Retinal pigment epithelial cell (primary cell): ENCODE results near the gene PHACTR3.

Experiments used
- DNase-seq: peaks from one replicate; pipeline ENCODE4 v3.0.0-alpha.2; 2010; ENCODE audit warnings: low read depth
- H3K4me3 ChIP-seq: 2 replicates; pipeline ENCODE4 v1.5.1; 2011; ENCODE audit warnings: mild to moderate bottlenecking, low read length, control low read depth, moderate library complexity
- TF ChIP-seq, protein P1 (sequence below): conservative IDR thresholded peaks from 2 replicates; pipeline ENCODE4 v1.5.1; 2011; ENCODE audit warnings: low read depth, low read length, control low read depth, inconsistent platforms

Gene PHACTR3

DNA sequence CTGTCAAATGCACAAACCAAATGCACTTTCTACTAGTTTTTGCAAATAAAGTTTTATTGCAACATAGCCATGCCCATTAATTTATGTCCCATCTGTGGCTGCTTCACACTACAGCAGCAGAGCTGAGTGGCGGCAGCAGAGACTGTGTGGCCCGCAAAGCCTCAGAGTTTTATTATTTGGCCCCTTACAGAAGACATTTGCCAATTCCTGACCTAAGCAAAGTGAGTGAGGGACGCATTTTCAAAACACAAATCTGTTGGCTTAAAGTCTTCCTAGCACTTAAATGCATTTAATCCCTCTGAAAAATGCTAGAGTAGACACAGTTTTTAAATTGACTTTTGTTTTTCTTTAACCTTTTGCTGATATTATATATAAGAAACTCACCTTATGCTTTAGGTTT, 126.4 kb downstream of the PHACTR3 start:
- H3K4me3 ChIP-seq: no peak overlapping the region
- TF ChIP-seq, protein P1, sequence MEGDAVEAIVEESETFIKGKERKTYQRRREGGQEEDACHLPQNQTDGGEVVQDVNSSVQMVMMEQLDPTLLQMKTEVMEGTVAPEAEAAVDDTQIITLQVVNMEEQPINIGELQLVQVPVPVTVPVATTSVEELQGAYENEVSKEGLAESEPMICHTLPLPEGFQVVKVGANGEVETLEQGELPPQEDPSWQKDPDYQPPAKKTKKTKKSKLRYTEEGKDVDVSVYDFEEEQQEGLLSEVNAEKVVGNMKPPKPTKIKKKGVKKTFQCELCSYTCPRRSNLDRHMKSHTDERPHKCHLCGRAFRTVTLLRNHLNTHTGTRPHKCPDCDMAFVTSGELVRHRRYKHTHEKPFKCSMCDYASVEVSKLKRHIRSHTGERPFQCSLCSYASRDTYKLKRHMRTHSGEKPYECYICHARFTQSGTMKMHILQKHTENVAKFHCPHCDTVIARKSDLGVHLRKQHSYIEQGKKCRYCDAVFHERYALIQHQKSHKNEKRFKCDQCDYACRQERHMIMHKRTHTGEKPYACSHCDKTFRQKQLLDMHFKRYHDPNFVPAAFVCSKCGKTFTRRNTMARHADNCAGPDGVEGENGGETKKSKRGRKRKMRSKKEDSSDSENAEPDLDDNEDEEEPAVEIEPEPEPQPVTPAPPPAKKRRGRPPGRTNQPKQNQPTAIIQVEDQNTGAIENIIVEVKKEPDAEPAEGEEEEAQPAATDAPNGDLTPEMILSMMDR: no peak
- no peak for DNase-seq

DNA sequence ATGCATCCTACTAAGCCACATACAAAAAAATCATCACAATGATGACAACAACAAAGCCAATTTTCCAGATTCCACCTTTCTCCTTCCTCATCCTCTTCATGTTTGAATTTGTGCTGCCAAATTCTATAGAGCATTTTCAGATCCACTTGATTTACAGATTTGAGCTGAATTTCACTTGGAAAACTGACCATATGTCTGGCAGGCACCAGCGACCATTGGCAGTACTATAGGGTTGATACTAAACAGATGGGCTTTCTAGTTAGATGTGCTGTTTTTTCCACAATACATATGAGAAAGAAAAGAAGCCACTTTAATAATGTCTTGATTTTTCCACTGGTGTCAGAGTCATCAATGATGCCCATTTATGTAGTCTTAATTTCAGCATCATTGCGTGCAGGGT, 127.0 kb downstream of the PHACTR3 start:
- no peak overlapping the region for H3K4me3 ChIP-seq
- DNase-seq: no peak
- TF ChIP-seq, protein P1: no peak

DNA sequence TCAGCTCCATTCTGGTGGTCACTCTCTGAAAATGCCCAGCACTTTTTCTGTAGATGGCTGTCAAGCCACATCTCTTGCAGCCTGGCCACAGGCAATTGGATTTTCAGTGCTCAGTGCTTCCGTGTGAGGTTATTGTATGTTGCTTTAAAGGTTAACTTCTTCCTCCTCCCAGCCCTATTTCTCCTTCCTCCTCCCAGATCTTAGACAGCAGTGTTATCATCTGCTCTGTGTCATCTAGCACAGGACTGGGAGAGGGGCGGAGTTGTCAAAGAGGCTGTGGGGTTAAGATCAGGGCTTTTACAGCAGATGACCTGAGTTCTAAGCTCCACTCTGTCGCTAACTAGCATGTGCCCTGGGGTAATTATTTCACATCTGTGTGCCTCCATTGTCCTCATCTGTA, 129.0 kb downstream of the PHACTR3 start:
- no peak for DNase-seq
- no peak overlapping the region for H3K4me3 ChIP-seq
- TF ChIP-seq, protein P1: no peak

DNA sequence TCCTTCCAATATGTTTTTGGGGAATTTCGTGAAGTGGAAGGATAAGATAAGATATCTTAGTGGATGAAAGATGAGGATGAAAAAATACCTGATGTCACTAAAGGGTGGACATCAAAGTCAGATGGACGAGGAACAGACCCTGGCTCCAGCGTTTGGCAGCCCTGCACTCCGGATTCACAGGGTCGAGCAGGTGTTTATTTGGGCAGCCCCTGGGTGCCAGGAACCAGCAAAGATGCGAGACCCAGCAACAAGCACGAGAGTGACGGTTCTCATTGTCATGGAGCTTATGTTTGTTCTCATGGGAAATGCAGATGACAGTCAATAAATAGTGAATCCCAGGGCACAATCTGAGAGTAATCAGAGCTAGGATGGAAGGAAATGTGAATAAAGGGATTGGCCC, 131.1 kb downstream of the PHACTR3 start:
- no peak for DNase-seq
- TF ChIP-seq, protein P1: no peak
- H3K4me3 ChIP-seq: no peak overlapping the region

DNA sequence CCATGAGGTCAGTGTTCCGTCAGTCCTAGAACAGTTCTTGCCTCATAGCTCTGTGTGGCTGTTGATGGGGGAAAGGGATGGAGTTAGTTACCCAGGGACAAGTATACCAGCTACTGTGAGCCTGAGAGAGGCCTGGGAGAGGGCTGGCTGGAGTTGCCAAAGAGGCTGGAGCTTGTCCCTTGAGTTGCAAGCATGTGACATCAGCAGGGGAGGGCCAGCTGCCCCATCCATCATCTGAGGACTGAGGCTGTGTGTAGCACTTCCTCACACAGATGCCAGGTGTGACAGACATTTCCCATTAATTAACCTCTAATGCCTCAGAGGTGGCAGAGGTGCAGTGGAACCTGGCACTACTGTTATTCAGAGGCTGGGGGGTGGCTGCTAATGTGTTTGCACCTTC, 131.6 kb downstream of the PHACTR3 start:
- TF ChIP-seq, protein P1: no peak
- H3K4me3 ChIP-seq: no peak overlapping the region
- no peak for DNase-seq

DNA sequence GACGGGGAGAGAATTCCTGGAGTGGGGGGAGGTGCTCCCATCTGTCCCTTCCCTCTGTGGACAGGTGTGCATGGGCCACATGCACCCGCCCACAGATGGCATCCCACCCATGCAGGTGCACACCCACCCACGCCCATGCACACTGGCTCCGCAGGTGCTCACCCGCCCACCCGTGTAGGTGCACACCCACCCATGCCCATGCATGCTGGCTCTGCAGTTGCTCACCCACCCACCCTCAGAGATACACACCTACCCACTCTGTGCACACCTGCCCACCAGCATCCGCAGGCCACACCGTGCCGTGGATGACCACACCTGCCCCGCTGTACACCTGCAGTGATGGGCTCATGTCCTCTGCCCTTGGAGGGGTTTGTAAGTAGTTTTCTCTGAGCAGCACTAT, 132.0 kb downstream of the PHACTR3 start:
- TF ChIP-seq, protein P1: no peak
- H3K4me3 ChIP-seq: no peak overlapping the region
- DNase-seq: no peak

DNA sequence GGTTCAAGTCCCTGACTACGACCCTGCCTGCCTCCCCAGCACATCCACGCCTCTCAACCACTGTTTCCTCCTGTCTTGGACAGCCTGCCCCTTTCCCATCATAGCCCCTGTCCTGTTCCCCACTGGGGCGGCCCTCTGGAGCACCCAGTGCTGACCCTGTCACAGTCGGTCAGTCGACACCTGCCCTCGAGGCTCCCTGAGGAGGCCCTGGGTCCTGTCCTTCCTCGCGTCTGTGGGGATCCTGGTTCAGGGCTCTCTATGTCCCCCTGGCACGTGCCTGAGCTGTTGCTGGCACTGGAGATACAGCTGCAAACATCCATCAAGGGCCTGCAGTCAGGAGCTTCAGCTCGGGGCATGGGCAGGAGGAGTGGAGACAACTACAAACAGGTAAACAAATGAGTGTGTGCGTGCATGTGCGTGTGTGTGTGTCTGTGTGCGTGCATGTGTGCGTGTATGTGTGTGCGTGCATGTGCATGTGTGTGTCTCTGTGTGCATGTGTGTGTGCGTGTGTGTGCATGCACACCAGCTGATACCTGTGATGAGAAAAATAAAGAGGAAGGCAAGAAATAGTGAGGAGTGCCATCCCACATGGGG, 132.8 kb downstream of the PHACTR3 start:
- no peak overlapping the region for H3K4me3 ChIP-seq
- TF ChIP-seq, protein P1: no peak
- no peak for DNase-seq
